GM12878 (cell line): Measurements from ENCODE around the gene SLC25A11. TPM values are rescaled to one million over a fixed set of nuclear protein-coding genes. Genes with fewer than 3 reads are reported as not detected.

Experiments used
- BACH1 ChIP-seq: fragments of 450-650 bp; IDR thresholded peaks from 2 replicates; pipeline ENCODE4 v1.6.1; 2017; ENCODE audit warnings: mild to moderate bottlenecking, borderline replicate concordance
- CREB1 ChIP-seq: IDR thresholded peaks from 2 replicates; pipeline ENCODE4 v1.6.1; 2012; ENCODE audit warnings: low read depth, mild to moderate bottlenecking, inconsistent platforms
- CREM ChIP-seq: IDR thresholded peaks from 2 replicates; pipeline ENCODE4 v1.6.1; 2014; ENCODE audit warnings: antibody characterized with exemption, low read depth
- E2F8 ChIP-seq: fragments of 450-650 bp; IDR thresholded peaks from 2 replicates; pipeline ENCODE4 v1.6.1; 2018; ENCODE audit warnings: mild to moderate bottlenecking, low read depth, moderate library complexity; ENCODE audit not compliant: partially characterized antibody
- E4F1 ChIP-seq: fragments of 450-650 bp; IDR thresholded peaks from 2 replicates; pipeline ENCODE4 v1.6.1; 2018; ENCODE audit warnings: borderline replicate concordance, mild to moderate bottlenecking; ENCODE audit not compliant: partially characterized antibody
- ESRRA ChIP-seq: IDR thresholded peaks from 2 replicates; pipeline ENCODE4 v1.6.1; 2012; ENCODE audit warnings: mild to moderate bottlenecking, low read length, improper control_type of control experiment
- HSF1 ChIP-seq: fragments of 150-350 bp; IDR thresholded peaks from 2 replicates; pipeline ENCODE4 v1.6.1; 2014; ENCODE audit warnings: mild to moderate bottlenecking, low read depth, low read length
- MEF2B ChIP-seq: fragments of 450-650 bp; IDR thresholded peaks from 2 replicates; pipeline ENCODE4 v1.6.1; 2018; ENCODE audit warnings: mild to moderate bottlenecking, moderate library complexity; ENCODE audit not compliant: partially characterized antibody, poor library complexity, severe bottlenecking
- NR2F1 ChIP-seq: fragments of 450-650 bp; conservative IDR thresholded peaks from 2 replicates; pipeline ENCODE4 v1.6.1; 2017; ENCODE audit warnings: mild to moderate bottlenecking
- RB1 ChIP-seq: fragments of 450-650 bp; formaldehyde crosslinking; IDR thresholded peaks from 2 replicates; pipeline ENCODE4 v1.6.1; 2017; ENCODE audit warnings: mild to moderate bottlenecking, borderline replicate concordance
- SMC3 ChIP-seq: IDR thresholded peaks from 2 replicates; pipeline ENCODE4 v1.6.1; 2011; ENCODE audit warnings: low read length, improper control_type of control experiment, borderline replicate concordance
- TBL1XR1 ChIP-seq: IDR thresholded peaks from 2 replicates; pipeline ENCODE4 v1.6.1; 2012; ENCODE audit warnings: low read depth, low read length, improper control_type of control experiment
- ZBED1 ChIP-seq: IDR thresholded peaks from 2 replicates; pipeline ENCODE4 v1.6.1; 2016; ENCODE audit warnings: borderline replicate concordance
- ZNF207 ChIP-seq: fragments of 450-650 bp; IDR thresholded peaks from 2 replicates; pipeline ENCODE4 v1.6.1; 2014; ENCODE audit warnings: antibody characterized with exemption, mild to moderate bottlenecking, borderline replicate concordance
- ZNF592 ChIP-seq: fragments of 450-650 bp; IDR thresholded peaks from 2 replicates; pipeline ENCODE4 v1.6.1; 2017; ENCODE audit warnings: mild to moderate bottlenecking, moderate library complexity
- ZNF687 ChIP-seq: fragments of 450-650 bp; IDR thresholded peaks from 2 replicates; pipeline ENCODE4 v1.6.1; 2017; ENCODE audit warnings: mild to moderate bottlenecking, moderate library complexity
- polyA plus RNA-seq, 11 experiments: library from polyadenylated mRNA; depleted of rRNA in 4 of 11; unstranded in 6 of 11; stranded (reverse) in 5 of 11; fragments of >200 nt; fragmentation: Nextera tagmentation in 4 of 11; fragmentation: Illumina TruSeq in 1 of 11; extraction: Ambion mirVana in 4 of 11; extraction: Trizol in 1 of 11; gene quantifications; 1 replicate in 1 of 11; 2 replicates in 10 of 11; pipeline versions ENCODE4 v1.2.1 to v1.2.3, GENCODE V29; 2011 to 2016; ENCODE audit warnings: inconsistent platforms in 2 of 11, missing spikeins in 2 of 11, low read depth in 1 of 11
- total RNA-seq, 4 experiments: library from RNA; depleted of rRNA in 3 of 4; stranded (reverse); fragments of >200 nt in 3 of 4; fragmentation: Illumina TruSeq in 1 of 4; extraction: Trizol in 1 of 4; gene quantifications; 2 replicates each; pipeline versions ENCODE4 v1.2.1 to v1.2.3, GENCODE V29; 2013 to 2021

Gene SLC25A11
- total and polyA plus RNA-seq, 10 of the 15 experiments (the other 5 are each of a cell fraction or from before 2014, with no cell fraction given), result 5.8 to 142 (median 65.0) TPM

GRCh38 chr17:4944163-4944553, 4.3 kb upstream of the SLC25A11 start (continued):
- TF ChIP-seq ZNF592 (no peak), CREM (no peak), ZNF687 (no peak), ZBED1 (no peak), CREB1 (no peak), HSF1 (no peak), BACH1 (peak; percentile 30), MEF2B (peak; percentile 69), TBL1XR1 (no peak), SMC3 (no peak), RB1 (no peak), ZNF207 (no peak), E2F8 (peak; percentile 54), E4F1 (no peak), ESRRA (no peak), NR2F1 (no peak; the same call in 1 of the 2 replicates)
